HL-60 (cell line): Measurements from ENCODE around the gene ST6GALNAC4.

ENCODE experiments used
- CTCF ChIP-seq: IDR thresholded peaks from one replicate; pipeline ENCODE4 v1.5.1; 2011; ENCODE audit warnings: low read length, control low read depth, inconsistent platforms; ENCODE audit not compliant: insufficient read depth
- POLR2AphosphoS5 ChIP-seq: IDR thresholded peaks from 2 replicates; pipeline ENCODE4 v1.6.1; 2012; ENCODE audit warnings: low read depth
- REST ChIP-seq: IDR thresholded peaks from 2 replicates; pipeline ENCODE4 v1.6.1; 2012; ENCODE audit warnings: low read depth; ENCODE audit not compliant: insufficient replicate concordance

GRCh38 chr9:127860260-127860659, 56.6 kb downstream of the ST6GALNAC4 start:
- TF ChIP-seq CTCF (no peak), POLR2AphosphoS5 (no peak), REST (no peak)
